Frontal cortex (tissue), 4 donors: Measurements from ENCODE around the gene ATAD3A. TPM values are rescaled to one million over a fixed set of nuclear protein-coding genes. Genes with fewer than 3 reads are reported as not detected.
A peak's percentile ranks its signal among the peaks of the same experiment; 100 is the strongest.

ENCODE experiments used
- DNase-seq, 2 donors: peaks; one replicate each; pipeline ENCODE4 v3.0.0; 2012; ENCODE audit warnings: low spot score in 2 of 2
- FAIRE-seq: peaks from 2 replicates; lab custom pipeline; 2012; peaks lifted over from hg19 to GRCh38; lab: Jason Lieb, UNC
- total RNA-seq: library from RNA; depleted of rRNA; stranded (reverse); fragments of >200 nt; gene quantifications from one replicate; pipeline ENCODE4 v1.2.3, GENCODE V29; 2014
- donor health status: control.
- donor health status: control.
- donor health status: control.

The ATAD3A gene
- total RNA-seq, 1 donor from 2014 or later: 9.0 TPM

DNA sequence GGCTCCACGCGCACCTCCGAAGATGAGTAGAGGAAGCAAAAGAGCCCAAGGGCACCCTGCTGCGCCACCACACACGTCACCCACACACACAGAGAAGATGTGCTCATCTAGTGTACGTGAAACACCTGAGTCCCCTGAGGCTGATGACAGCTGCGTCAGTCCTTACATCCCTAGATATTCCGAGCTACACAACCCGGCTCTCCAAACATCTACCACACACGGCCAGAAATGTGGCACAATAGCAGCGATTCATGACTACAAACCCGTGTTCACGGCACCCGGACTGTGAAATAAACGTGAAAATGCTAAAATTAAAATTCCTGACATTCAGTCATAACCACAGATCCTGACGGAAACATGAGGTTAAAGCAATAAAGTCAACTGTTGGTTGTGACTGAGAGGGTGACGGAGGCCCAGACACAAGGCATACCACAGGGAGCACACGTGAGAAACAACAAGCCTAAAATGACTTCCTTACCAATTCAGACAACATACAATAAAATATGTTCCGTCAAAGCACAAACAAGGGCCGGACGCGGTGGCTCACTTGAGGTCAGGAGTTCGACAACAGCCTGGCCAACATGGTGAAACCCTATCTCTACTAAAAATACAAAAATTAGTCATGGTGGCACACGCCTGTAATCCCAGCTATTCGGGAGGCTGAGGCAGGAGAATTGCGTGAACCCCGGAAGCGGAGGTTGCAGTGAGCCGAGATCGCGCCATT, 55.4 kb downstream of the ATAD3A start:
- DNase-seq (no peak), FAIRE-seq (no peak)

- FAIRE-seq (no peak), DNase-seq (no peak)
Measured at GRCh38 chr1:1567891-1568291, 55.9 kb downstream of the ATAD3A start.

DNA sequence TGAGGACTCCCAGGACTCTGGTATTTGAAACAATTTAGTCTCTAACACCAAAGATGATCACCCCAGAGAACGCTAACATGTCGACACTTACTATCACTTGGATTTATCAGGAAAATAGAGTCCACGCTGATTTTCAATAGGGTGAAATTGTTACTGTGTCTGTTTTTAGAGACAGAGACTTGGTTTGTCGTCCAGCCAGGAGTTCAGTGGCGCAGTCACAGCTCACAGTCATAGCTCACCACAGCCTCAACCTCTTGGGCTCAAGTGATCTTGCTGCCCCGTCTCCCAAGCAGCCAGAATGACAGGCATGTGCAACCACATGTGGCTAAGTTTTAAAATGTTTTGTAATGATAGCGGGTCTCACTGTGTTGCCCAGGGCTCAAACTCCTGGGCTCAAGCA, 57.4 kb downstream of the ATAD3A start:
- no peak for FAIRE-seq
- no peak for DNase-seq

GRCh38 chr1:1573843-1574720, 62.1 kb downstream of the ATAD3A start:
- DNase-seq: peak; percentile 83 to 94

DNA sequence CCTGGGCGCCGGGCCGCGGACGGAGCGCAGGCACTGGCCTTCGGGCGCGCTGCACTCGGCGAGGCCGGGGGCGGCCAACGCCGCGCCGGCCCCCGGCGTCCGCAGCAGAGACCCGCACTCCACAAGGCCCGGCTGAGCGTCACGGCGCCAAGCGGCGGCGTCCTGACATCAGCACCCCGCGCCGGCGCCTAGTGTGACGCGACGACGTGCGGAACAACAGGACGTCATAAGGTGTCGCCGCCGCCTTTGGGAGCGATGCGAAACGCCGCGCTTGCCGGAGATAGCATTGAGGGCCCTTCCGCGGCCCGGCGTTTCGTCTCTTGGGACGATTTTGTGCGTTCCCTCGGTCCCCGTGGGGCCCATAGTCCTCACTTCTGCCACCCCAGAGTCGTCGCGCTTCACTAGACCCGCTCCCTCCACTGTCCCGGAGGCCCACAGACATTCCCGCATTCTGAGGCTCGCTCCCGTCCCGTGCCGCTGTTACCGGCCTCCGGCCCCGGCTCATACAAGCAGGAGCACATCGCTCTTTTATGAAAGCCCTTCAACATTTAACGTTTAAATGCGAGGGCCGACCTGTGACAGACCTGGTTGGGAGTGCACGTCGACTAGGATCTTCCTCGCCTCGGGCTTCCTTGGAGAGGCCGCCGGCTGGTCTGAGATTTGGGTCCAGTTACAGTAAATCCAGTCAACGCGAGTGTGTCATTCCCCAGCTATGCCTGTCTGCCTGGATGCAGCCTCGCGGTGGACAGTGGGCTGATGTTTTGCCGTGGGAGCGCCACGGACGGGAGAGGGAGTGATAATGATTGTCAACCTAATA, 63.0 kb downstream of the ATAD3A start, which contains the start of gene SSU72:
Gene SSU72, minus strand, starts transcription at position 143 of the 817 bp plus-strand sequence. CDS start 306 bp downstream, outside the sequence.
- DNase-seq: peak; percentile 96 to 97
- FAIRE-seq: no peak

More at GRCh38 chr1:1573843-1574720, 62.1 kb downstream of the ATAD3A start:
- no peak for FAIRE-seq

GRCh38 chr1:1577367-1578011, 65.5 kb downstream of the ATAD3A start:
- DNase-seq: no peak
- no peak for FAIRE-seq

DNA sequence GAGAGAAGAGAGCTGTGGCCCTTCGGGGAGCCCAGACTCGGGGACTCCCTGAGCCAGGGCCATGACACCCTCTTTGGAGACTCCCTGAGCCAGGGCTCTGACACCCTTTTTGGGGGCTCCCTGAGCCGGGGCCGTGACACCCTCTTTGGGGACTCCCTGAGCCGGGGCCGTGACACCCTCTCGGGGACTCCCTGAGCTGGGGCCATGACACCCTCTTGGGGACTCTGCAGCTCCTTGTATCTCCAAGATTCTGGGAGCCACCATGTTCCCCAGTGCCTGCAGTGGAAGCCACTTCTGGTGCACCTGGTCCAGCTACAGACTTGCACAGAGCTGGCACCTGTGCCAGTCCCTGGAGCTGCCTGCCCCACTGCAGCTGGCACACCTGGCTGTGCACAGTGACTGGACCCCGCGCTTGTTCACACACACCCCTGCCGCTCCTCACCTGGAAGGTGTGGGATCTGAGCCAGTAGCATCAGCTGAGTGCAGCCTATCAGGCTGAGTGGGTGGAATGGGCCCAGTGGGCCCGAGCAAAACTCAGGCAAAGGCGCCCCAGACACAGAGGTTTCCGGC, 66.5 kb downstream of the ATAD3A start:
- FAIRE-seq (no peak), DNase-seq (no peak)

DNA sequence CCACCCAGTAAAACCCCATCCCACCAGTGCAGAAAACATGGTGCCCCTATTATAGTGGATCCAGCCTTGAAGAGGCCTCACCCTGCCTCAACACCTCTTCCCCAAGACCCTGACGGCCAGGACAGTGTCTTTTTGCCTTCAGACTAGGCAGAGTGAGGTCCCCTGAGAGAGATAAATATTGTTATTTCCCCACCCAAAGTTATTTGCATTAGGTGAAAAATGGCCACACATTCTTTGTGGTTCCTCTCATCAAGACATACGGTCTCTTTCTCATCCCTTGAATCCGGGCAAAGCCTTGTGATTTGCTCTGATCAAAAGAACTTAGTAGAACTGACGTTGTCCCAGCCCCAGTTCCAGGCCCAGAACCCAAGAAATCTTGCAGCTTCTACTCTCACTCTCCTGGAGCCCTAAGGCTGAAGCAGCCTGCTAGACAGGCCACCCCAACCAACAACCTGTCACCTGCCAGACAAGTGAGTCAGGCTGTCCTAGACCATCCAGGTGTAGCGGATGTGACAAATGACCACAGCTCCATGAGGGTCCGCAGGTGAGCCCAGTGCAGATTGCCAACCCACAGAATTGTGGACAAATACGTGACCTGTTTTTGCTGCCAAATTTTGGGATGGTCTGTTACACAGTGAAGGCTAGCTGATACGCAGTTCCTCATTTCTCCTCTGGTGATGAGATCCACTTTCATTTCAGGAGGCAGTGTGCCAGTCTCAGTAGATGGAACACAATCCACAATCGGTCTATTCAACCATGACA, 70.8 kb downstream of the ATAD3A start:
- FAIRE-seq (no peak), DNase-seq (no peak)

- FAIRE-seq: no peak
- DNase-seq: no peak
Measured at GRCh38 chr1:1583347-1584010, 71.5 kb downstream of the ATAD3A start.

Other genes starting within 250 kb of the ATAD3A start
- 37.9 TPM for gene UBE2J2, start 238.3 kb upstream of the ATAD3A start, total RNA-seq
- gene SCNN1D, start 231.7 kb upstream of the ATAD3A start, total RNA-seq: 1.2 TPM
- 63.2 TPM for gene ACAP3, start 204.2 kb upstream of the ATAD3A start, total RNA-seq
- 6.5 TPM for gene PUSL1, start 203.6 kb upstream of the ATAD3A start, total RNA-seq
- gene INTS11, start 187.5 kb upstream of the ATAD3A start, total RNA-seq: 28.9 TPM
- 14.3 TPM for gene CPTP, start 187.4 kb upstream of the ATAD3A start, total RNA-seq
- 0.41 TPM for gene TAS1R3, start 180.9 kb upstream of the ATAD3A start, total RNA-seq
- 65.2 TPM for gene DVL1, start 162.7 kb upstream of the ATAD3A start, total RNA-seq
- gene MXRA8, start 153.6 kb upstream of the ATAD3A start, total RNA-seq: 10.2 TPM
- 31.0 TPM for gene AURKAIP1, start 137.0 kb upstream of the ATAD3A start, total RNA-seq
- gene CCNL2, start 112.8 kb upstream of the ATAD3A start, total RNA-seq: 84.0 TPM
- 54.6 TPM for gene MRPL20, start 104.9 kb upstream of the ATAD3A start, total RNA-seq
- gene ANKRD65, start 90.9 kb upstream of the ATAD3A start, total RNA-seq: 1.2 TPM
- gene VWA1, start 76.5 kb upstream of the ATAD3A start, total RNA-seq: 2.9 TPM
- not detected for gene ATAD3C, start 62.5 kb upstream of the ATAD3A start, total RNA-seq
- 10.6 TPM for gene ATAD3B, start 40.4 kb upstream of the ATAD3A start, total RNA-seq
- gene TMEM240, start 28.5 kb downstream of the ATAD3A start, total RNA-seq: 16.3 TPM
- gene SSU72, start 62.7 kb downstream of the ATAD3A start, total RNA-seq: 34.2 TPM
- 2.9 TPM for gene FNDC10, start 88.0 kb downstream of the ATAD3A start, total RNA-seq
- 45.7 TPM for gene MIB2, start 103.3 kb downstream of the ATAD3A start, total RNA-seq
- gene MMP23B, start 120.0 kb downstream of the ATAD3A start, total RNA-seq: 0.82 TPM
- 9.0 TPM for gene CDK11B, start 146.8 kb downstream of the ATAD3A start, total RNA-seq
- 54.6 TPM for gene SLC35E2B, start 180.6 kb downstream of the ATAD3A start, total RNA-seq
- gene CDK11A, start 212.2 kb downstream of the ATAD3A start, total RNA-seq: 18.3 TPM